Neural progenitor cell (in vitro differentiated cells): ENCODE data around the gene FSTL1. TPM values are rescaled to one million over a fixed set of nuclear protein-coding genes. Genes with fewer than 3 reads are reported as not detected.

ENCODE experiments used
- DNase-seq: peaks from one replicate; pipeline ENCODE4 v3.0.0-alpha.2; 2016; ENCODE audit warnings: low spot score
- H2AFZ ChIP-seq: fragments of 200-600 bp; sonication (generic); replicated peaks from 2 replicates; pipeline ENCODE4 v1.6.1; 2016; ENCODE audit warnings: antibody characterized with exemption
- H3F3A ChIP-seq: fragments of 200-600 bp; sonication (generic); 2 replicates; pipeline ENCODE4 v1.6.1; 2016; ENCODE audit warnings: antibody characterized with exemption, low read depth
- H3K27ac ChIP-seq: fragments of 200-600 bp; sonication (generic); 2 replicates; pipeline ENCODE4 v1.5.1; 2016; ENCODE audit warnings: mild to moderate bottlenecking
- H3K27me3 ChIP-seq: fragments of 200-600 bp; sonication (generic); 2 replicates; pipeline ENCODE4 v1.6.1; 2016; ENCODE audit warnings: mild to moderate bottlenecking, moderate library complexity
- H3K36me3 ChIP-seq: fragments of 200-600 bp; sonication (generic); 2 replicates; pipeline ENCODE4 v1.5.1; 2016
- H3K4me1 ChIP-seq: fragments of 200-600 bp; sonication (generic); 2 replicates; pipeline ENCODE4 v1.6.1; 2016; ENCODE audit warnings: mixed run types
- H3K4me2 ChIP-seq: fragments of 200-600 bp; sonication (generic); 2 replicates; pipeline ENCODE4 v1.6.1; 2016
- H3K4me3 ChIP-seq: fragments of 200-600 bp; sonication (generic); 2 replicates; pipeline ENCODE4 v1.5.1; 2016
- H3K79me2 ChIP-seq: fragments of 200-600 bp; sonication (generic); 2 replicates; pipeline ENCODE4 v1.6.1; 2016; ENCODE audit warnings: low read depth
- H3K9ac ChIP-seq: fragments of 200-600 bp; sonication (generic); 2 replicates; pipeline ENCODE4 v1.6.1; 2016
- H3K9me3 ChIP-seq: fragments of 200-600 bp; sonication (generic); 2 replicates; pipeline ENCODE4 v1.5.1; 2016; ENCODE audit warnings: low read depth
- H4K20me1 ChIP-seq: fragments of 200-600 bp; sonication (generic); 2 replicates; pipeline ENCODE4 v1.6.1; 2016; ENCODE audit warnings: low read depth
- H3K27ac Mint-ChIP-seq: 3 replicates; pipeline ENCODE4 v1.8.0; 2021; ENCODE audit warnings: mixed read lengths
- H3K27me3 Mint-ChIP-seq: 2 replicates; pipeline ENCODE4 v1.8.0; 2022; ENCODE audit warnings: low read depth, mild to moderate bottlenecking, inconsistent platforms, moderate library complexity, mixed read lengths; ENCODE audit not compliant: insufficient read depth
- H3K36me3 Mint-ChIP-seq: 3 replicates; pipeline ENCODE4 v1.8.0; 2021; ENCODE audit warnings: mixed read lengths
- H3K4me1 Mint-ChIP-seq: 3 replicates; pipeline ENCODE4 v1.8.0; 2021; ENCODE audit warnings: mixed read lengths
- H3K4me3 Mint-ChIP-seq: 3 replicates; pipeline ENCODE4 v1.8.0; 2021; ENCODE audit warnings: mild to moderate bottlenecking, moderate library complexity, mixed read lengths
- H3K9me3 Mint-ChIP-seq: 3 replicates; pipeline ENCODE4 v1.8.0; 2020; ENCODE audit warnings: mixed read lengths
- EZH2 ChIP-seq: fragments of 200-600 bp; sonication (generic); IDR thresholded peaks from 2 replicates; pipeline ENCODE4 v1.6.1; 2017; ENCODE audit warnings: antibody characterized with exemption, mild to moderate bottlenecking, moderate library complexity
- EZH2phosphoT487 ChIP-seq: fragments of 200-600 bp; sonication (generic); IDR thresholded peaks from 2 replicates; pipeline ENCODE4 v1.6.1; 2017; ENCODE audit warnings: antibody characterized with exemption
- total RNA-seq: library from RNA; depleted of rRNA; stranded (reverse); fragments of >200 nt; gene quantifications from 2 replicates; pipeline ENCODE4 v1.2.3, GENCODE V29; 2015; ENCODE audit warnings: low replicate concordance
- TF ChIP-seq, protein P1 (sequence below): fragments of 200-600 bp; sonication (generic); IDR thresholded peaks from 2 replicates; pipeline ENCODE4 v1.5.1; 2017; ENCODE audit warnings: antibody characterized with exemption, mild to moderate bottlenecking

The FSTL1 gene
- total RNA-seq, 1 donor from 2014 or later, result 327 TPM

DNA sequence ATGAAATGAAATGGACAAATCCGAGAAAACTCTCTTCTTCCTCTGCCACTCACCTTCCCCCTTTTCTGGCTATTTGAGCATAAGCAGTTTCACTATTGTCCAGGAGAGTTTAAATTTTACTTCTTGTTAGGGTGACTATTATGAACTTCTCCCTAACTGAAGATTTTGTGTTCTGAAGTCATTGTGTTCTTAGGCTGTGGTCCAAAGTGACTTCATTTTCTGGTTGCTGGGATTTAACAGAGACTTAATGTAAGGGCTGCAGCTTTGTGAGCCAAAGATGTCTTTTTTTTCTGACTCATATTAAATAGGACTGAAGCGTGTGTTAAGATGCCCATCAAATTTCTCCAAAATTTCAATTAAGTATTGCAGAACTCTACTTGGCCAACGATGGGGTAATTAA, 46.5 kb upstream of the FSTL1 start:
- peaks cover 25% of the 10 kb centered on the region for H3K4me1 Mint-ChIP-seq
- peak overlapping the region; percentile 36 for H2AFZ ChIP-seq
- no peaks in the 10 kb centered on the region for H3K36me3 Mint-ChIP-seq
- H3K27ac ChIP-seq, result no peak overlapping the region
- no peak overlapping the region for H3K4me2 ChIP-seq
- H3K4me1 ChIP-seq, result peaks cover 38% of the 10 kb centered on the region
- no peaks in the 10 kb centered on the region for H3K36me3 ChIP-seq
- DNase-seq, result no peak
- H3K9ac ChIP-seq, result no peak overlapping the region
- no peaks in the 10 kb centered on the region for H3K79me2 ChIP-seq
- no peak overlapping the region for H3K4me3 ChIP-seq
- no peak overlapping the region for H3K4me3 Mint-ChIP-seq
- peaks cover 7% of the 10 kb centered on the region for H3F3A ChIP-seq
- H4K20me1 ChIP-seq, result no peaks in the 10 kb centered on the region
- peaks cover 4% of the 10 kb centered on the region for H3K27me3 Mint-ChIP-seq
- H3K9me3 Mint-ChIP-seq, result peaks cover 9% of the 10 kb centered on the region
- TF ChIP-seq, protein P1, sequence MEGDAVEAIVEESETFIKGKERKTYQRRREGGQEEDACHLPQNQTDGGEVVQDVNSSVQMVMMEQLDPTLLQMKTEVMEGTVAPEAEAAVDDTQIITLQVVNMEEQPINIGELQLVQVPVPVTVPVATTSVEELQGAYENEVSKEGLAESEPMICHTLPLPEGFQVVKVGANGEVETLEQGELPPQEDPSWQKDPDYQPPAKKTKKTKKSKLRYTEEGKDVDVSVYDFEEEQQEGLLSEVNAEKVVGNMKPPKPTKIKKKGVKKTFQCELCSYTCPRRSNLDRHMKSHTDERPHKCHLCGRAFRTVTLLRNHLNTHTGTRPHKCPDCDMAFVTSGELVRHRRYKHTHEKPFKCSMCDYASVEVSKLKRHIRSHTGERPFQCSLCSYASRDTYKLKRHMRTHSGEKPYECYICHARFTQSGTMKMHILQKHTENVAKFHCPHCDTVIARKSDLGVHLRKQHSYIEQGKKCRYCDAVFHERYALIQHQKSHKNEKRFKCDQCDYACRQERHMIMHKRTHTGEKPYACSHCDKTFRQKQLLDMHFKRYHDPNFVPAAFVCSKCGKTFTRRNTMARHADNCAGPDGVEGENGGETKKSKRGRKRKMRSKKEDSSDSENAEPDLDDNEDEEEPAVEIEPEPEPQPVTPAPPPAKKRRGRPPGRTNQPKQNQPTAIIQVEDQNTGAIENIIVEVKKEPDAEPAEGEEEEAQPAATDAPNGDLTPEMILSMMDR, result no peak
- TF ChIP-seq EZH2phosphoT487, result no peak
- no peak for TF ChIP-seq EZH2
- H3K9me3 ChIP-seq, result no peaks in the 10 kb centered on the region
- no peaks in the 10 kb centered on the region for H3K27me3 ChIP-seq
- H3K27ac Mint-ChIP-seq, result no peak overlapping the region

DNA sequence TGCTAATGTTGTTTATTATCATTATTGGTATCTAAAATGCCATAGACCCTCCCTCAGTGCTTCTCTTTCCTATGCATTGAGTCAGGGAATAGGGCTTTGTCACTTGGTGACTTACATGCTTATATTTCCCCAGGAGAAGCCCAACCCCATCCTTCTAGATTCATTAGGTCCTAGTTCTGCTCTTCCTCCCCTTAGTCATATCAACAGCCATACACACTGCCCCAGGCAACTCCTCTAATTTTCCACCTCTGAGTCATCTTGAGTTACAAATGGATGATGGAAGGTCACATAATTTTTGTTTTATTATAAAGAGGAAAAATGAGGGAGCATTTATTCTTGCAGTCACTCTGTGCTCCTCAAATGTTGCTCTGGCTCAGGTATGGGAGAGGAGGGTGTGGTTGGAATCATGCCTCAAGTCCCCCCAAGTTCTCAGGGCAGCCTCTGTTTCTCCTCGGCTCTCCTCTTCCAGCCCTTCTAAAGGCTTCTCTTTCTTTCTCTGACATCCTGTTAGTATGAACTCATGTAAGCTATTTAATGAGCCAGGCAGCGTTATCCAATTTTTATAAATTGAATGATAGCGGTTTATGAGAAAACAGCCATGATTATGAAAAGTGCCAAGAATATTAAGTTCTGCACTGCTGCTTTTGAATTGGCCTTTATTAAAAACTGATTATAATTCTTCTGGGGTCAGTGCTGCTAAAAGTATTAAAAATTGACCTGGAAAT, 45.6 kb upstream of the FSTL1 start:
- H3K4me1 ChIP-seq, result peaks cover 38% of the 10 kb centered on the region
- H3K9me3 ChIP-seq, result no peaks in the 10 kb centered on the region
- no peaks in the 10 kb centered on the region for H3K36me3 ChIP-seq
- H3K27me3 Mint-ChIP-seq, result peaks cover 4% of the 10 kb centered on the region
- H4K20me1 ChIP-seq, result no peaks in the 10 kb centered on the region
- peaks cover 7% of the 10 kb centered on the region for H3F3A ChIP-seq
- H3K27me3 ChIP-seq, result no peaks in the 10 kb centered on the region
- TF ChIP-seq, protein P1, result no peak
- TF ChIP-seq EZH2phosphoT487 (no peak), EZH2 (no peak)
- peaks cover 9% of the 10 kb centered on the region for H3K9me3 Mint-ChIP-seq
- no peak overlapping the region for H2AFZ ChIP-seq
- no peak overlapping the region for H3K27ac ChIP-seq
- H3K4me3 ChIP-seq, result no peak overlapping the region
- H3K4me1 Mint-ChIP-seq, result peaks cover 25% of the 10 kb centered on the region
- H3K4me2 ChIP-seq, result no peak overlapping the region
- no peak overlapping the region for H3K27ac Mint-ChIP-seq
- no peaks in the 10 kb centered on the region for H3K79me2 ChIP-seq
- no peaks in the 10 kb centered on the region for H3K36me3 Mint-ChIP-seq
- no peak overlapping the region for H3K4me3 Mint-ChIP-seq
- no peak overlapping the region for H3K9ac ChIP-seq
- no peak for DNase-seq

DNA sequence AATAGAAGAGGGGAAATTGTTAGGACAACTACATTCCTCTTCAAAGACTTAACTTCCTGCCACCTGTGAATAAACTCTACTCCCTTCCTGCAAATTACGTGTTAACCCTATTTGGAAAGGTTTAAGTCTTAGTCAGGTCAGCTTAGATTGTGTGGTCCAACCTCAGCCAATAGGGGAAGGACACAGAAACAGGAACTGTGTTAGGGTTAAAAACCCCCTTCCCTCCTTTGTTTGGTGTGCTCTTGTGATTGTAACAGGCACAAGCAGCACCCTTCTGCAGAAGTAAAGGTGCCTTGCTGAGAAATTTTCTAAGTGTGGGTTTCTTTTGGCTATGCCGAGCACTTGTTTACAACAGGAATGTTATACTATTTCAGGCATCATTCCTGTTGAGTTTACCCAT, 45.0 kb upstream of the FSTL1 start:
- no peak overlapping the region for H3K9ac ChIP-seq
- H3K4me2 ChIP-seq, result no peak overlapping the region
- H3K79me2 ChIP-seq, result no peaks in the 10 kb centered on the region
- H3K27me3 ChIP-seq, result no peaks in the 10 kb centered on the region
- H3F3A ChIP-seq, result peaks cover 7% of the 10 kb centered on the region
- H3K27ac ChIP-seq, result no peak overlapping the region
- Mint-ChIP-seq H3K4me1 (peaks cover 25% of the 10 kb centered on the region), H3K27ac (no peak overlapping the region), H3K36me3 (no peaks in the 10 kb centered on the region), H3K9me3 (peaks cover 9% of the 10 kb centered on the region), H3K4me3 (no peak overlapping the region), H3K27me3 (peaks cover 4% of the 10 kb centered on the region)
- H3K4me1 ChIP-seq, result peaks cover 38% of the 10 kb centered on the region
- no peaks in the 10 kb centered on the region for H3K36me3 ChIP-seq
- DNase-seq, result no peak
- TF ChIP-seq EZH2phosphoT487 (no peak), EZH2 (no peak)
- TF ChIP-seq, protein P1, result no peak
- H3K4me3 ChIP-seq, result no peak overlapping the region
- H4K20me1 ChIP-seq, result no peaks in the 10 kb centered on the region
- no peaks in the 10 kb centered on the region for H3K9me3 ChIP-seq
- peak overlapping the region; percentile 76 for H2AFZ ChIP-seq
